SK-N-MC (cell line): Measurements from ENCODE around the gene SMTN.

Source experiments
- EZH2 ChIP-seq: fragments of 200-600 bp; sonication (generic); IDR thresholded peaks from one replicate; pipeline ENCODE4 v1.6.1; 2017; ENCODE audit warnings: antibody characterized with exemption
- POLR2AphosphoS5 ChIP-seq: IDR thresholded peaks from 2 replicates; pipeline ENCODE4 v1.6.1; 2012; ENCODE audit warnings: mild to moderate bottlenecking, low read depth, low read length, borderline replicate concordance

DNA sequence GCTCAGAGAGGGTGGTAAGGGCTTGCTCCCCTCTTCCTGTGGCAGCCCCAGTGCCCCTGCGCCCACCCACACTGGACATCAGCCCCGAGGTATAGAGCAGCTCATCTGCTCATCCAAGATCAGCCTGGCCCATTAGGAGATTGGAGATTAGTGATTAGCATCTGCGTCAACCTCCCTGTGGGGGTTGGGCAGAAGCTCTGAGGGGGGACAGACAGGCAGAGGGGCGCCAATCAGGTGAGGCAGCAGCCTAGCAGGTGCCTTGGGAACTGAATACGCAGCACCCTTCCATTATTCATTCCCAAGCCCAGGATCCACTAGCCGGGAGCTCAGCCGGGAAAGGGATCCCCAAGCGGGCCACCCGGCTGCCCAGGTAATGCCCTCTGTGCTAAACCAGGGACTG lies 11.0 kb downstream of the SMTN start:
- TF ChIP-seq POLR2AphosphoS5 (no peak), EZH2 (no peak)
